ENCODE measurements around the gene PIERCE2.
"Not testable (repeated sequence)": the region's sequence is repeated elsewhere in the genome, so short reads cannot be mapped to it uniquely, and the experiment has no call there.

PIERCE2 gene

GRCh38 chr15:55434989-55435825 is 26.9 kb downstream of the PIERCE2 start:
- no peak for DNase-seq

GRCh38 chr15:55443141-55443540 is 34.8 kb downstream of the PIERCE2 start:
- not testable (repeated sequence) for DNase-seq

- DNase-seq = not testable (repeated sequence)
Observed at GRCh38 chr15:55445936-55446335, 37.6 kb downstream of the PIERCE2 start.

- not testable (repeated sequence) for DNase-seq
Observed at GRCh38 chr15:55446379-55447029, 38.2 kb downstream of the PIERCE2 start.

- not testable (repeated sequence) for DNase-seq
Observed at GRCh38 chr15:55447030-55447394, 38.7 kb downstream of the PIERCE2 start.

- no peak for DNase-seq
Observed at GRCh38 chr15:55457401-55458022, 49.2 kb downstream of the PIERCE2 start.

- DNase-seq = no peak
Observed at GRCh38 chr15:55461447-55461846, 53.2 kb downstream of the PIERCE2 start.

- DNase-seq = no peak
Observed at GRCh38 chr15:55468321-55468720, 60.0 kb downstream of the PIERCE2 start.

Measured in femur (tissue), 1 donor.